ENCODE measurements around the gene TCHHL1. TPM values are rescaled to one million over a fixed set of nuclear protein-coding genes. Genes with fewer than 3 reads are reported as not detected.

The TCHHL1 gene
- total RNA-seq, 1 experiment from 2014 or later: not detected

- intact Hi-C loops (cut with micrococcal nuclease): no loop called here
- H2AFZ ChIP-seq (ENCODE audit: low read depth, low read length, poor library complexity, severe bottlenecking): no peak overlapping the region
- peaks cover 27 to 55% of the 10 kb centered on the region in 2 experiments for H3K4me1 ChIP-seq (ENCODE audit: control insufficient read depth in 1 of 2, insufficient read depth in 2 of 2, low read length in 2 of 2)
- no peaks in the 10 kb centered on the region for H3K9me2 ChIP-seq (ENCODE audit: insufficient read depth)
- no peaks in the 10 kb centered on the region for H3K79me2 ChIP-seq (ENCODE audit: insufficient read depth, low read length)
- ChIA-PET CTCF (interaction anchor here (10.2 kb wide), 1 partner anchor 132 kb away, joined by 130 read pairs; no protein-coding TSS in a partner anchor), POLR2A (no interaction called here), RAD21 (ENCODE audit: low non-redundant PET in 1 of 2, low total read pairs in 2 of 2, uncharacterized antibody in 2 of 2, unreplicated experiment in 2 of 2) (no interaction called here)
- no peaks in the 10 kb centered on the region for H4K20me1 ChIP-seq (ENCODE audit: insufficient read depth)
- H3K27me3 ChIP-seq (ENCODE audit: insufficient read depth, low read length): peaks cover 23% of the 10 kb centered on the region
- no peak for ATAC-seq
- H3K36me3 ChIP-seq (ENCODE audit: control insufficient read depth in 1 of 2, insufficient read depth in 2 of 2, low read length in 2 of 2): no peaks in the 10 kb centered on the region
- no peak overlapping the region for H3K27ac ChIP-seq (ENCODE audit: low read depth, low read length)
- no peak overlapping the region for H3K9ac ChIP-seq (ENCODE audit: low read length)
- H3K4me3 ChIP-seq (replicated peaks in 1 of 2; ENCODE audit: low read depth in 1 of 2, low read length in 2 of 2): no peak overlapping the region
- no peak for DNase-seq (ENCODE audit: low read depth, low spot score)
- no TSS peak for BruUV-seq (replicated peaks)
- H3K4me2 ChIP-seq (ENCODE audit: low read length): no peak overlapping the region
- no peaks in the 10 kb centered on the region for H3K9me3 ChIP-seq (ENCODE audit: control insufficient read depth in 1 of 2, insufficient read depth in 1 of 2, low read depth in 1 of 2, low read length in 2 of 2)
- TF ChIP-seq FOSL1 (IDR thresholded peaks at IDR 0.05; ENCODE audit: low read depth): no peak
- TF ChIP-seq REST (IDR thresholded peaks at IDR 0.05; ENCODE audit: low read depth): no peak
- TF ChIP-seq CEBPB (IDR thresholded peaks at IDR 0.05; ENCODE audit: low read depth): no peak
- TF ChIP-seq MAX (IDR thresholded peaks at IDR 0.05): no peak
- no peak for TF ChIP-seq ZFX (IDR thresholded peaks at IDR 0.05)
- TF ChIP-seq EZH2phosphoT487 (IDR thresholded peaks at IDR 0.05; ENCODE audit: borderline replicate concordance): no peak
- no peak for TF ChIP-seq YY1 (IDR thresholded peaks at IDR 0.05; ENCODE audit: extremely low read depth, insufficient replicate concordance, low read depth, low read length)
- TF ChIP-seq SP1 (IDR thresholded peaks at IDR 0.05; ENCODE audit: low read depth): no peak
- no peak for TF ChIP-seq RAD21 (IDR thresholded peaks at IDR 0.05; ENCODE audit: low read depth)
- no peak for TF ChIP-seq JUND (IDR thresholded peaks at IDR 0.05)
- TF ChIP-seq CTCF (IDR thresholded peaks at IDR 0.05 in 2 of 3, conservative IDR thresholded peaks at IDR 0.05 in 1 of 3; ENCODE audit: borderline replicate concordance in 1 of 3, insufficient read depth in 1 of 3, low read depth in 2 of 3, low read length in 2 of 3): no peak
- TF ChIP-seq ZBTB33 (IDR thresholded peaks at IDR 0.05; ENCODE audit: extremely low read depth, insufficient replicate concordance, low read length): no peak
- TF ChIP-seq ZNF274 (IDR thresholded peaks at IDR 0.05; ENCODE audit: low read depth, low read length): no peak
- TF ChIP-seq POLR2AphosphoS5 (IDR thresholded peaks at IDR 0.05; ENCODE audit: low read depth, low read length): no peak
- TF ChIP-seq SRF (IDR thresholded peaks at IDR 0.05; ENCODE audit: low read depth): no peak
These were observed 37.8 kb downstream of the TCHHL1 start for GRCh38 chr1:152050886-152051675.

Data from HCT116 (cell line).